Sigmoid colon (tissue), 4 donors: ENCODE data around the gene NTM.

Experiments used
- POLR2A ChIP-seq, 2 donors: fragments of 450-650 bp; IDR thresholded peaks; one replicate each; pipeline ENCODE4 v1.6.1; 2016; ENCODE audit warnings: antibody characterized with exemption in 2 of 2, mild to moderate bottlenecking in 2 of 2, moderate library complexity in 2 of 2
- POLR2AphosphoS5 ChIP-seq, 4 donors: sonication (generic); formaldehyde crosslinking; IDR thresholded peaks; one replicate each; pipeline ENCODE4 v1.6.1; 2017; ENCODE audit warnings: antibody characterized with exemption in 4 of 4
- TF ChIP-seq, protein P1 (sequence below), 4 experiments: fragments of 450-650 bp in 3 of 4; fragments of 200-600 bp in 1 of 4; IDR thresholded peaks; one replicate each; pipeline ENCODE4 v1.5.1; 2016 to 2019; ENCODE audit warnings: antibody characterized with exemption in 4 of 4, mild to moderate bottlenecking in 3 of 4, moderate library complexity in 2 of 4

DNA sequence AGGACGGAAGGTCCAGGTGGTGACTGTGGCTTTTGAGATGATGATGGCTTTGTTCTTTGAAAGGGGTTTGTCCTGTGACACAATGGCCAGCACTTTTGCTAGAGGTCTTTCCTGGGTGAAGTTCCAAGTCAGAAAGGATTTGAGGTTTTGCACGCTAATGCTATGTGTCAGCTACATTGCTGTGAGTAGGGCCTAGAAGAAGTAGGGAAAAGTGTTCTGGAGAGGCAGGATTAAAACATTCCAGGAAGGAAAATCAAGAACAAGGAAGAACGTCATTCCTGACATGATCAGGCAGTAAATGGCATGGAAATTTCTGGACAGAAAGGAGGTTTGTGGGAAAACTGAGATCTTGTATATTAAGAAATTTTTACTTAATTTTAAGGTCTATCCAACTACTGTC, 290.7 kb downstream of the NTM start:
- no peak for TF ChIP-seq POLR2A (IDR thresholded peaks at IDR 0.05)
- TF ChIP-seq, protein P1, sequence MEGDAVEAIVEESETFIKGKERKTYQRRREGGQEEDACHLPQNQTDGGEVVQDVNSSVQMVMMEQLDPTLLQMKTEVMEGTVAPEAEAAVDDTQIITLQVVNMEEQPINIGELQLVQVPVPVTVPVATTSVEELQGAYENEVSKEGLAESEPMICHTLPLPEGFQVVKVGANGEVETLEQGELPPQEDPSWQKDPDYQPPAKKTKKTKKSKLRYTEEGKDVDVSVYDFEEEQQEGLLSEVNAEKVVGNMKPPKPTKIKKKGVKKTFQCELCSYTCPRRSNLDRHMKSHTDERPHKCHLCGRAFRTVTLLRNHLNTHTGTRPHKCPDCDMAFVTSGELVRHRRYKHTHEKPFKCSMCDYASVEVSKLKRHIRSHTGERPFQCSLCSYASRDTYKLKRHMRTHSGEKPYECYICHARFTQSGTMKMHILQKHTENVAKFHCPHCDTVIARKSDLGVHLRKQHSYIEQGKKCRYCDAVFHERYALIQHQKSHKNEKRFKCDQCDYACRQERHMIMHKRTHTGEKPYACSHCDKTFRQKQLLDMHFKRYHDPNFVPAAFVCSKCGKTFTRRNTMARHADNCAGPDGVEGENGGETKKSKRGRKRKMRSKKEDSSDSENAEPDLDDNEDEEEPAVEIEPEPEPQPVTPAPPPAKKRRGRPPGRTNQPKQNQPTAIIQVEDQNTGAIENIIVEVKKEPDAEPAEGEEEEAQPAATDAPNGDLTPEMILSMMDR (IDR thresholded peaks at IDR 0.05), result no peak
- TF ChIP-seq POLR2AphosphoS5 (IDR thresholded peaks at IDR 0.05), result no peak
